ENCODE data around the gene LETM1. TPM values are rescaled to one million over a fixed set of nuclear protein-coding genes. Genes with fewer than 3 reads are reported as not detected.
A peak's percentile ranks its signal among the peaks of the same experiment; 100 is the strongest.

LETM1 gene
- total and polyA plus RNA-seq, 2 of the 13 experiments (the other 11 are each of a cell fraction or from before 2014, with no cell fraction given) = 9.7 to 41.6 TPM

- TF ChIP-seq ZBTB25 (CRISPR knock-in tag; IDR thresholded peaks at IDR 0.05) = no peak
- peak; percentile 60; the same call in 1 of the 2 replicates for TF ChIP-seq ZNF792 (CRISPR knock-in tag; IDR thresholded peaks at IDR 0.05)
- TF ChIP-seq PATZ1 (CRISPR knock-in tag; IDR thresholded peaks at IDR 0.05) = peak; percentile 92
- 0 out of 2 replicates have a peak, but pooled peaks have one; percentile 57 for TF ChIP-seq GTF3A (CRISPR knock-in tag; conservative IDR thresholded peaks at IDR 0.05)
- no peak for TF ChIP-seq NCOA5 (CRISPR knock-in tag; IDR thresholded peaks at IDR 0.05)
- TF ChIP-seq ARID3A (IDR thresholded peaks at IDR 0.05; ENCODE audit: low read depth, low read length) = no peak
- TF ChIP-seq FOXK1 (CRISPR knock-in tag; IDR thresholded peaks at IDR 0.05; ENCODE audit: borderline replicate concordance, low read depth) = no peak
- no peak for TF ChIP-seq KMT2B (CRISPR knock-in tag; IDR thresholded peaks at IDR 0.05)
- no peak for TF ChIP-seq KLF9 (CRISPR knock-in tag; IDR thresholded peaks at IDR 0.05; ENCODE audit: low read depth)
- TF ChIP-seq ZBTB3 (CRISPR knock-in tag; IDR thresholded peaks at IDR 0.05; ENCODE audit: borderline replicate concordance, low read depth) = 0 out of 2 replicates have a peak, but pooled peaks have one; percentile 61
- TF ChIP-seq NFIC (IDR thresholded peaks at IDR 0.05; ENCODE audit: low read length) = no peak
- no peak; the same call in 1 of the 2 replicates for TF ChIP-seq ZNF503 (CRISPR knock-in tag; IDR thresholded peaks at IDR 0.05)
- no peak for TF ChIP-seq FOXO4 (CRISPR knock-in tag; conservative IDR thresholded peaks at IDR 0.05)
- TF ChIP-seq HNRNPH1 (optimal IDR thresholded peaks at IDR 0.05; ENCODE audit: low read depth, low read length) = no peak
- no peak for TF ChIP-seq MLXIP (CRISPR knock-in tag; IDR thresholded peaks at IDR 0.05; ENCODE audit: borderline replicate concordance)
- TF ChIP-seq ZSCAN30 (CRISPR knock-in tag; IDR thresholded peaks at IDR 0.05) = no peak
- TF ChIP-seq ZSCAN21 (CRISPR knock-in tag; IDR thresholded peaks at IDR 0.05; ENCODE audit: borderline replicate concordance) = peak; percentile 71; the same call in 1 of the 2 replicates
Measured at GRCh38 chr4:1784789-1785591, 71.0 kb downstream of the LETM1 start (continued).
